Astrocyte (in vitro differentiated cells and primary cell): Measurements from ENCODE around the gene STX5. TPM values are rescaled to one million over a fixed set of nuclear protein-coding genes. Genes with fewer than 3 reads are reported as not detected.

Experiments used
- DNase-seq: peaks from one replicate; pipeline ENCODE4 v3.0.0-alpha.2; 2010; ENCODE audit warnings: low read depth
- FAIRE-seq: peaks from 2 replicates; lab custom pipeline; 2011; peaks lifted over from hg19 to GRCh38; lab: Jason Lieb, UNC
- H2AFZ ChIP-seq: 2 replicates; pipeline ENCODE4 v1.6.0; 2012; ENCODE audit warnings: low read depth, low read length, inconsistent platforms
- H3K27ac ChIP-seq: 2 replicates; pipeline ENCODE4 v1.5.1; 2011; ENCODE audit warnings: low read depth, low read length, inconsistent platforms
- H3K27me3 ChIP-seq: 2 replicates; pipeline ENCODE4 v1.6.0; 2011; ENCODE audit warnings: low read length, inconsistent platforms; ENCODE audit not compliant: insufficient read depth
- H3K36me3 ChIP-seq: 2 replicates; pipeline ENCODE4 v1.5.1; 2011; ENCODE audit warnings: low read length, inconsistent platforms; ENCODE audit not compliant: insufficient read depth
- H3K4me1 ChIP-seq: 2 replicates; pipeline ENCODE4 v1.5.1; 2011; ENCODE audit warnings: low read length, inconsistent platforms; ENCODE audit not compliant: insufficient read depth
- H3K4me2 ChIP-seq: 2 replicates; pipeline ENCODE4 v1.6.0; 2012; ENCODE audit warnings: low read length, inconsistent platforms
- H3K4me3 ChIP-seq: 2 replicates; pipeline ENCODE4 v1.5.1; 2011; ENCODE audit warnings: low read depth, mild to moderate bottlenecking, low read length, inconsistent platforms; ENCODE audit not compliant: insufficient read depth
- H3K79me2 ChIP-seq: 2 replicates; pipeline ENCODE4 v1.6.0; 2012; ENCODE audit warnings: mild to moderate bottlenecking, low read length, inconsistent platforms; ENCODE audit not compliant: insufficient read depth
- H3K9ac ChIP-seq: 2 replicates; pipeline ENCODE4 v1.6.0; 2012; ENCODE audit warnings: mild to moderate bottlenecking, low read length, inconsistent platforms
- H3K9me3 ChIP-seq: 2 replicates; pipeline ENCODE4 v1.5.1; 2012; ENCODE audit warnings: low read depth, mild to moderate bottlenecking, low read length, inconsistent platforms; ENCODE audit not compliant: insufficient read depth
- H4K20me1 ChIP-seq: 2 replicates; pipeline ENCODE4 v1.6.0; 2012; ENCODE audit warnings: low read length, inconsistent platforms; ENCODE audit not compliant: insufficient read depth
- H3K27ac Mint-ChIP-seq: one replicate; pipeline ENCODE4 v1.8.0; 2021; ENCODE audit warnings: mild to moderate bottlenecking, mixed read lengths; ENCODE audit not compliant: unreplicated experiment
- H3K27me3 Mint-ChIP-seq: one replicate; pipeline ENCODE4 v1.8.0; 2021; ENCODE audit warnings: low read depth, mixed read lengths; ENCODE audit not compliant: unreplicated experiment
- H3K36me3 Mint-ChIP-seq: one replicate; pipeline ENCODE4 v1.8.0; 2021; ENCODE audit warnings: low read depth, mixed read lengths; ENCODE audit not compliant: unreplicated experiment
- H3K4me1 Mint-ChIP-seq: one replicate; pipeline ENCODE4 v1.8.0; 2021; ENCODE audit warnings: low read depth, mixed read lengths; ENCODE audit not compliant: unreplicated experiment
- H3K4me3 Mint-ChIP-seq: one replicate; pipeline ENCODE4 v1.8.0; 2021; ENCODE audit warnings: mild to moderate bottlenecking, moderate library complexity, mixed read lengths; ENCODE audit not compliant: unreplicated experiment
- H3K9me3 Mint-ChIP-seq: one replicate; pipeline ENCODE4 v1.8.0; 2021; ENCODE audit warnings: mild to moderate bottlenecking, mixed read lengths; ENCODE audit not compliant: unreplicated experiment
- CTCF ChIP-seq: IDR thresholded peaks from 2 replicates; pipeline ENCODE4 v1.5.1; 2011; ENCODE audit warnings: low read depth, mild to moderate bottlenecking, inconsistent platforms, low read length, moderate library complexity; ENCODE audit not compliant: insufficient read depth
- EZH2 ChIP-seq: IDR thresholded peaks from 2 replicates; pipeline ENCODE4 v1.6.1; 2012; ENCODE audit warnings: mild to moderate bottlenecking, low read length, inconsistent platforms; ENCODE audit not compliant: insufficient read depth
- total RNA-seq: library from RNA; stranded (reverse); gene quantifications from 2 replicates; pipeline ENCODE4 v1.2.1, GENCODE V29; 2021

STX5 gene
- total RNA-seq, 1 donor from 2014 or later, result 45.7 TPM

- DNase-seq (no peak), FAIRE-seq (no peak)
- no peak overlapping the region for H3K9ac ChIP-seq
- no peaks in the 10 kb centered on the region for H3K9me3 ChIP-seq
- Mint-ChIP-seq H3K27me3 (no peaks in the 10 kb centered on the region), H3K36me3 (peaks cover 17% of the 10 kb centered on the region), H3K9me3 (no peaks in the 10 kb centered on the region), H3K4me1 (peaks cover 10% of the 10 kb centered on the region), H3K4me3 (no peak overlapping the region), H3K27ac (peak overlapping the region; percentile 63)
- no peak for TF ChIP-seq CTCF
- no peak for TF ChIP-seq EZH2
- H3K4me3 ChIP-seq, result no peak overlapping the region
- no peak overlapping the region for H2AFZ ChIP-seq
- no peak overlapping the region for H3K27ac ChIP-seq
- H3K4me2 ChIP-seq, result no peak overlapping the region
- H3K4me1 ChIP-seq, result peaks cover 20% of the 10 kb centered on the region
- H3K36me3 ChIP-seq, result peaks cover 20% of the 10 kb centered on the region
- peaks cover 80% of the 10 kb centered on the region for H3K79me2 ChIP-seq
- H3K27me3 ChIP-seq, result no peaks in the 10 kb centered on the region
- H4K20me1 ChIP-seq, result peaks cover 38% of the 10 kb centered on the region
These were observed 3.5 kb upstream of the STX5 start for GRCh38 chr11:62835336-62835735.

- Histone ChIP-seq H3K27me3 (no peaks in the 10 kb centered on the region), H3K4me2 (peak within 1 kb of the TSS; percentile 94), H3K9me3 (no peaks in the 10 kb centered on the region), H3K79me2 (peaks cover 86% of the 10 kb centered on the region), H3K9ac (peak within 1 kb of the TSS; percentile 94), H3K36me3 (peaks cover 26% of the 10 kb centered on the region), H3K27ac (peak within 1 kb of the TSS; percentile 98), H2AFZ (peak within 1 kb of the TSS; percentile 66), H3K4me3 (peak within 1 kb of the TSS; percentile 75), H4K20me1 (peaks cover 60% of the 10 kb centered on the region), H3K4me1 (peaks cover 20% of the 10 kb centered on the region)
- no peaks in the 10 kb centered on the region for H3K9me3 Mint-ChIP-seq
- no peak for DNase-seq
- H3K27me3 Mint-ChIP-seq, result no peaks in the 10 kb centered on the region
- H3K4me1 Mint-ChIP-seq, result peaks cover 7% of the 10 kb centered on the region
- TF ChIP-seq CTCF (no peak), EZH2 (no peak)
- no peak for FAIRE-seq
- peak within 1 kb of the TSS; percentile 100 for H3K27ac Mint-ChIP-seq
- H3K4me3 Mint-ChIP-seq, result peak within 1 kb of the TSS; percentile 98
- peaks cover 20% of the 10 kb centered on the region for H3K36me3 Mint-ChIP-seq
These were observed 734 bp upstream of the STX5 start, which contains the start of gene TEX54 for GRCh38 chr11:62832336-62833234. Gene TEX54, minus strand, starts transcription at chr11:62832841.
